ENCODE results near the gene PRKRA.

Gene PRKRA

GRCh38 chr2:178452334-178452733 is 1.4 kb upstream of the PRKRA start:
- H3K4me3 ChIP-seq (ENCODE audit: low read depth, low read length): no peak overlapping the region
- peaks cover 2% of the 10 kb centered on the region; the same call in 1 of the 2 replicates for H3K4me1 ChIP-seq
- H3K36me3 ChIP-seq: no peaks in the 10 kb centered on the region
- H3K9me3 ChIP-seq: no peaks in the 10 kb centered on the region
- H3K27me3 ChIP-seq: no peaks in the 10 kb centered on the region
- no peak for DNase-seq
- TF ChIP-seq CTCF (IDR thresholded peaks at IDR 0.05; ENCODE audit: low read depth, low read length): no peak

GRCh38 chr2:178450524-178450773 is 526 bp downstream of the PRKRA start:
- DNase-seq: no peak
- no peak for TF ChIP-seq CTCF (IDR thresholded peaks at IDR 0.05; ENCODE audit: low read depth, low read length)
- no peaks in the 10 kb centered on the region for H3K9me3 ChIP-seq

GRCh38 chr2:178449700-178450523 is 1.1 kb downstream of the PRKRA start:
- peak overlapping the region; percentile 76 for H3K4me3 ChIP-seq (ENCODE audit: low read depth, low read length)
- no peaks in the 10 kb centered on the region for H3K9me3 ChIP-seq
- no peaks in the 10 kb centered on the region for H3K27me3 ChIP-seq
- TF ChIP-seq CTCF (IDR thresholded peaks at IDR 0.05; ENCODE audit: low read depth, low read length): no peak
- no peak for DNase-seq
- peaks cover 2% of the 10 kb centered on the region; the same call in 1 of the 2 replicates for H3K4me1 ChIP-seq
- H3K36me3 ChIP-seq: no peaks in the 10 kb centered on the region; the same call in 1 of the 2 replicates

More at GRCh38 chr2:178450524-178450773, 526 bp downstream of the PRKRA start:
- Histone ChIP-seq H3K36me3 (no peaks in the 10 kb centered on the region; the same call in 1 of the 2 replicates), H3K27me3 (no peaks in the 10 kb centered on the region), H3K4me3 (ENCODE audit: low read depth, low read length) (peak overlapping the region; percentile 76), H3K4me1 (peaks cover 2% of the 10 kb centered on the region; the same call in 1 of the 2 replicates)

GRCh38 chr2:178448968-178449661 is 1.9 kb downstream of the PRKRA start:
- H3K4me1 ChIP-seq: peaks cover 2% of the 10 kb centered on the region; the same call in 1 of the 2 replicates
- TF ChIP-seq CTCF (IDR thresholded peaks at IDR 0.05; ENCODE audit: low read depth, low read length): no peak
- no peaks in the 10 kb centered on the region for H3K27me3 ChIP-seq
- H3K36me3 ChIP-seq: no peaks in the 10 kb centered on the region; the same call in 1 of the 2 replicates
- no peak for DNase-seq
- no peaks in the 10 kb centered on the region for H3K9me3 ChIP-seq
- H3K4me3 ChIP-seq (ENCODE audit: low read depth, low read length): no peak overlapping the region; the same call in 1 of the 2 replicates

- TF ChIP-seq CTCF (IDR thresholded peaks at IDR 0.05; ENCODE audit: low read depth, low read length): no peak
- no peak for DNase-seq
- peaks cover 5% of the 10 kb centered on the region; the same call in 1 of the 2 replicates for H3K36me3 ChIP-seq
Measured at GRCh38 chr2:178441426-178441825, 9.5 kb downstream of the PRKRA start.

GRCh38 chr2:178436662-178437061 is 14.3 kb downstream of the PRKRA start:
- Histone ChIP-seq H3K9me3 (no peaks in the 10 kb centered on the region), H3K4me3 (ENCODE audit: low read depth, low read length) (no peak overlapping the region), H3K36me3 (peaks cover 7% of the 10 kb centered on the region), H3K27me3 (no peaks in the 10 kb centered on the region), H3K4me1 (no peaks in the 10 kb centered on the region)
- TF ChIP-seq CTCF (IDR thresholded peaks at IDR 0.05; ENCODE audit: low read depth, low read length): no peak
- DNase-seq: no peak

More at GRCh38 chr2:178441426-178441825, 9.5 kb downstream of the PRKRA start:
- no peak overlapping the region for H3K4me3 ChIP-seq (ENCODE audit: low read depth, low read length)
- no peaks in the 10 kb centered on the region for H3K27me3 ChIP-seq
- no peaks in the 10 kb centered on the region for H3K4me1 ChIP-seq
- H3K9me3 ChIP-seq: no peaks in the 10 kb centered on the region
